HG02840 (cell line): Measurements from ENCODE around the gene CRIP3.

Experiments
- ATAC-seq: cut with Tn5 transposase; IDR thresholded peaks from one replicate; pipeline ENCODE4 v1.9.1; 2021; ENCODE audit warnings: mild to moderate bottlenecking, moderate library complexity, moderate number of reproducible peaks; ENCODE audit not compliant: unreplicated experiment, low FRiP score

Gene CRIP3

GRCh38 chr6:43290905-43291355, 17.7 kb downstream of the CRIP3 start:
- no peak for ATAC-seq

DNA sequence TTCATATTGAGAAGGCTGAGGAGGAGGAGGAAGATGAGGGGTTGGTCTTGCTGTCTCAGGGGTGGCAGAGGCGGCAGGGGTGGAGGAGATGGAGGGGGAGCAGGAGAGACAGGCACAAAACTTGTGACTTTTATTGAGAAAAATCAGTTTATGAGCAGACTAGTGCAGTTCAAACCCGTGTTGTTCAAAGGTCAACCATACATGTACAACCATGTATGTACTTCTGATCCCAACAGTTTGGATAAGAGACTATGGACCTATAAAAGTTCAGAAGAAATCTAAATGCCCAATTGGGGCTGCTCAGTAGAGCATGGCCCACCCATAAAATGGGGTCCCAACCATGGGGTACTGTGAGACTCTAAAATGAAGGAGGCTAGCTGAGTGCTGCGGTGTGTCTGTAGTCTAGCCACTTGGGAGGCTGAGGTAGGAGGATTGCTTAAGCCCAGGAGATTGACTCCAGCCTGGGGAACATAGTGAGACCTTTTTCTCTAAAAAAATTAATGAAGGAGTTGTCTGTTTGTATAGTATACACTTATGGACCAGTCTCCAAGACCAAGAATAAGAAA, 18.2 kb downstream of the CRIP3 start:
- no peak for ATAC-seq

GRCh38 chr6:43287717-43288679, 20.6 kb downstream of the CRIP3 start:
- no peak for ATAC-seq

- no peak for ATAC-seq
Observed at GRCh38 chr6:43286980-43287716, 21.5 kb downstream of the CRIP3 start.

- no peak for ATAC-seq
Observed at GRCh38 chr6:43286456-43286979, 22.1 kb downstream of the CRIP3 start.

DNA sequence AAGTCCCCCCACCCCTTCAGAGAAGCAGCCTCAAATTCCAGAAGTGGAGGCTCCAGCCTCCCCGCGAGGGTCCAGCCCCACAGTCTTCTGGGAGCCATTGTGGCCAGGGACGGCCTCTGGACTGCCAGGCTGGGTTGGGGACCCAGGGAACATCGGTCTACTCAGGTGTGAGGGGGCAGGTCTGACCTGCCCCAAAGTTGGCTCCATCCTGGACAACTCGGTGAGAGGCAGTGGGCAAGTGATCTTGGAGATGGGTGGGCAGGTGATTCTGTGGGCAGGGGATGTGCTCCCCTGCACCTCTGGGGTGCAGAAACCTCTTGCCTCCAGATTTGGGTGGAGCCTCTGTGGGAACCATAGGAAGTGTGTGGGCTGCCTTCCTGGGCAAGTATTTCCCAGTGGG, 22.8 kb downstream of the CRIP3 start:
- ATAC-seq: no peak

- no peak for ATAC-seq
Observed at GRCh38 chr6:43284991-43285781, 23.4 kb downstream of the CRIP3 start.

DNA sequence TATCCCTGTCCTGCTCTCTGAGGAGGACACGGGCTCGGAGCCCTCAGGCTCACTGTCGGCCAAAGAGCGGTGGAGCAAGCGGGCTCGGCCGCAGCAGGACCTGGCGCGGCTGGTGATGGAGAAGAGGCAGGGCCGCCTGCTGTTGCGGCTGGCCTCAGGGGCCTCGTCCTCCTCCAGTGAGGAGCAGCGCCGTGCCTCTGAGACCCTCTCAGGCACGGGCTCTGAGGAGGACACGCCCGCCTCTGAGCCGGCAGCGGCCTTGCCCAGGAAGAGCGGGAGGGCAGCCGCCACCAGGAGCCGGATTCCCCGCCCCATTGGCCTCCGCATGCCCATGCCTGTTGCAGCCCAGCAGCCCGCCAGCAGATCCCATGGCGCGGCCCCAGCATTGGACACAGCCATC, 24.7 kb downstream of the CRIP3 start:
- no peak for ATAC-seq

GRCh38 chr6:43283514-43283901, 25.1 kb downstream of the CRIP3 start:
- ATAC-seq: no peak

DNA sequence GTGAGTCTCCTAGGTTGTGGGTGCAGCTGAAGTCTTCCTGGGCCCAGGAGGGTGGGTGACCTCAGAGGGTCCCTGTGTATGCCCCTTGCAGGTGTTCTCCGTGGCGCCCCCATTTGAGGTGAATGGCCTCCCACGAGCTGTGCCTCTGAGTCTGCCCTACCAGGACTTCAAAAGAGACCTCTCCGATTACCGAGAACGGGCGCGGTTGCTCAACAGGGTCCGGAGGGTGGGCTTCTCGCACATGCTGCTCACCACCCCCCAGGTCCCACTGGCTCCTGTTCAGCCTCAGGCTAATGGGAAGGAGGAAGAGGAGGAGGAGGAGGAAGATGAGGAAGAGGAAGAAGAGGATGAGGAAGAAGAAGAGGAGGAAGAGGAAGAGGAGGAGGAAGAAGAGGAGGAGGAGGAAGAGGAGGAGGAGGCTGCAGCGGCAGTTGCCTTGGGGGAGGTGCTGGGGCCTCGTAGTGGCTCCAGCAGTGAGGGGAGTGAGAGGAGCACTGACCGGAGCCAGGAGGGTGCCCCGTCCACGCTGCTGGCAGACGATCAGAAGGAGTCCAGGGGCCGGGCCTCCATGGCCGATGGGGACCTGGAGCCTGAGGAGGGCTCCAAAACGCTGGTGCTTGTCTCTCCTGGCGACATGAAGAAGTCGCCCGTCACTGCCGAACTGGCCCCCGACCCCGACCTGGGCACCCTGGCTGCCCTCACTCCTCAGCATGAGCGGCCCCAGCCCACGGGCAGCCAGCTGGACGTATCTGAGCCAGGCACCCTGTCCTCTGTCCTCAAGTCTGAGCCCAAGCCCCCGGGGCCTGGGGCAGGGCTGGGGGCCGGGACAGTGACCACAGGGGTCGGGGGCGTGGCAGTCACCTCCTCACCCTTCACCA, 25.8 kb downstream of the CRIP3 start:
- ATAC-seq: no peak

DNA sequence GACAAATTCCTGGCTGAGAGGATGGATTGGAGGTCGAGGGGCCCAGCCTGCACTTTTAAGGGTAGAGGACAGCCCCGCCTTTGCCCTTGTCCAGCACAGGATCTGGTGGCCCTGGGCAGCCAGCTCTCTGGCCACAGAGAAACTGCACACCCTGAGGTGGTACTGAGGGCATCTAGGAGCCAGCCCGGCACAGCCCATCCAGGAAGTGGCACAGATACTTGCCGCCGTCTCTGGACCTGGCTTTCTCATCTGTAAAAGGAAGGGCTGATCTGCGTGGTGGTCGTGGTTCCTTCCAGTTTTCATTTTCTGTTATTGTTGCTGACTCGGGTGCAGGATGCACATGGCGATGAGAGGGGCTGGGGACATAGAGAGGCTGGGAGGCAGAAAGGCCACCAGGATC, 26.6 kb downstream of the CRIP3 start:
- no peak for ATAC-seq

DNA sequence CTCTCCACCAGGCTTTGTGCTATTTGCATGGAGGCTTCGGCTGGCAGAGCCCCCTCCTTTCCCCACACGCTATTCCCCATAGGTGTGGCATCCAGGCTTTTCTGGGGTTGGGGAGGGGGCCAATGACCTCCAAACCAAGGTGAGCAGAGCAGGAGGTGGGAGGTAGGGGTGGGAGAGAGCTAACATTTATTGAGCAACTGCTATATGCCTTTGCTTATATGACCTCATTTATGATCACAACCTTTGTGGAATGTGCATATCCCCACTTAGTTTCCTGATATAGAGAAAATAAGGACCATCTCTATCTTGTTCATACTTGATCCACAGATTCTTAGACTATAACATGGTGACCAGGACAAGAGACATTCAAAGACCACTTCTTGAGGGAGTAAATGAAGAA, 28.4 kb downstream of the CRIP3 start:
- no peak for ATAC-seq

GRCh38 chr6:43278524-43279078, 30.0 kb downstream of the CRIP3 start:
- no peak for ATAC-seq

DNA sequence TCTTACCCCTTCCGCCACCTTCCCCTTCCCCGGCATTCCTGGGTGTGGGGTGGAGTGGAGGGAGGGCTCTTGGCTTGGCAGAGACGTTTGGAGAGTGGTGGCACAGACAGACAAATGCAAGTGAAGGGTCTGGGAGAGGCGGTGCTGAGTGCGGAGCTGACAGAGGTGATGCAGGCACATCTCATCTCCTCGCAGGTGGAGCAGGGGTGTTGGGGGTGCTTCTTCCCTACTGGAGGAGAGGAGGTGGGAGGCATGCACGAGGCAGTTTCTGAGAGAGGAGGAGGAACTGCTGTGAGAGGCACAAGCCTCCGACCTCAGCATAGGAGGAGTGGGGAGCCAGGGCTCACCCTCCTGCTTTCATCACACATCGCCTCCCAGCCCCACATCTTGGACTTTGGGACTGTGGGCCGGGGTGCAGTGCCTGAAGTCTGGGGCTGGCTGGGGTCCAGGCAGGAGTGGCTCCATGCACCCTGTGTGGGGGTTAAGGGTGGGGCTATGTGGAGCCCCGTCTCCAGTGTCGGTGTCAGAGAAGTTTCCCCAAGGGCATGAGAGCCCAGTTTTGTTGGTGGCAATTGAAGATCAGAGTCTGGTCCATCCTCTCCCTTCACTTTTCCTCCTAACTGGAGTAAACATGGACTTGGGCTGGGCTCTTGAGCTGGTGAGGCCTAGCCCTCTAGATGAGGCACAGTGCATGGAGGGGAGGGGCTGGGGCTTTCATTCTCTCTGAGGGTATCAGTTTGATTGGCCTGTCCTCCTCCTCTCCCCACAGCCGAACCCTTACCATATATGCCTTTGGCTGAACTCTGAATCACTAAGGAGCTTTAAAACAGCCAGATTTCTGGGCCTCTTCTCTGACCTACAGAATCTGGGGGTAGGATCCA, 30.7 kb downstream of the CRIP3 start:
- no peak for ATAC-seq

GRCh38 chr6:43277306-43277642, 31.4 kb downstream of the CRIP3 start:
- ATAC-seq: no peak

GRCh38 chr6:43276577-43277305, 31.9 kb downstream of the CRIP3 start:
- no peak for ATAC-seq

- ATAC-seq: no peak
Observed at GRCh38 chr6:43275801-43276576, 32.6 kb downstream of the CRIP3 start.
